ENCODE data around the gene RUNDC3A.

DNA sequence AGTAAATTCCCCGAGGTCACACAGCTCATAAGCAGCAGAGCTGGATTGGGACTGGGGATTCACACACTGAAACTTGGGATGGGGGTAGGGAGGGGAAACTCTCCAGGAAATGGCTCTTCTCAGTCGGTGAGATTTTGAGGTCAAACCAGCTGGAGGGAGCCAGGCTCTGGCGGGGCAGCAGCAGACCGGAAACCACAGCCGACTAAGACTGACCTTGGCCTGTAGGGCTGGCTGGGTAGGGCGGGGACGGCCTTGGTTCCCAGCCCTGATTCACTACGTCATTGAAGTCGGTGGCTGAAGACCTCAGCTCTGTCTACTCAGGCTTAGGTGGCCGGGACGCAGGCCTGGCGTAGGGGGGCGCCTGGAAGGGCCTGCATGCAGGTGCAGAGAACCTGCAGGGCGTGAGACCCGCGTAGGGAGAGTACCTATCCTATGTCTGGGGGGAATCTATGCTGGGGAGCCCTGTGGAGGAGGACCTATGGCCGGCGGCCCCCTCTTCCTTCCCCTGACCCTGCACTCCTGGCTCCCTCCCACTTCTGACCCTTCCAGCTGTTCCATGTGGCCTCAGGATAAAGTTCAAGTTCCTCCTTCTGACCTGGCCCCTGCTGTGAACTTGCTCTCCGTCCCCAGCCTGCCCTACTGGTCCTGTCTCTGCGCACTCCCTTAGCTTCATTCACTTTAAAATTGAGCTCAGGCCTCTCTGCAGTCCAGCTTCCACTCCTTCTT lies 28.6 kb upstream of the RUNDC3A start:
- TF ChIP-seq, protein P1, sequence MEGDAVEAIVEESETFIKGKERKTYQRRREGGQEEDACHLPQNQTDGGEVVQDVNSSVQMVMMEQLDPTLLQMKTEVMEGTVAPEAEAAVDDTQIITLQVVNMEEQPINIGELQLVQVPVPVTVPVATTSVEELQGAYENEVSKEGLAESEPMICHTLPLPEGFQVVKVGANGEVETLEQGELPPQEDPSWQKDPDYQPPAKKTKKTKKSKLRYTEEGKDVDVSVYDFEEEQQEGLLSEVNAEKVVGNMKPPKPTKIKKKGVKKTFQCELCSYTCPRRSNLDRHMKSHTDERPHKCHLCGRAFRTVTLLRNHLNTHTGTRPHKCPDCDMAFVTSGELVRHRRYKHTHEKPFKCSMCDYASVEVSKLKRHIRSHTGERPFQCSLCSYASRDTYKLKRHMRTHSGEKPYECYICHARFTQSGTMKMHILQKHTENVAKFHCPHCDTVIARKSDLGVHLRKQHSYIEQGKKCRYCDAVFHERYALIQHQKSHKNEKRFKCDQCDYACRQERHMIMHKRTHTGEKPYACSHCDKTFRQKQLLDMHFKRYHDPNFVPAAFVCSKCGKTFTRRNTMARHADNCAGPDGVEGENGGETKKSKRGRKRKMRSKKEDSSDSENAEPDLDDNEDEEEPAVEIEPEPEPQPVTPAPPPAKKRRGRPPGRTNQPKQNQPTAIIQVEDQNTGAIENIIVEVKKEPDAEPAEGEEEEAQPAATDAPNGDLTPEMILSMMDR (tag by site-specific recombination; IDR thresholded peaks at IDR 0.05) = no peak
- no peak for TF ChIP-seq BCL11A (tag by site-specific recombination; IDR thresholded peaks at IDR 0.05; ENCODE audit: low read depth)
- no peak for TF ChIP-seq ZNF76 (tag by site-specific recombination; IDR thresholded peaks at IDR 0.05; ENCODE audit: borderline replicate concordance, low read depth)
- TF ChIP-seq, protein P2, sequence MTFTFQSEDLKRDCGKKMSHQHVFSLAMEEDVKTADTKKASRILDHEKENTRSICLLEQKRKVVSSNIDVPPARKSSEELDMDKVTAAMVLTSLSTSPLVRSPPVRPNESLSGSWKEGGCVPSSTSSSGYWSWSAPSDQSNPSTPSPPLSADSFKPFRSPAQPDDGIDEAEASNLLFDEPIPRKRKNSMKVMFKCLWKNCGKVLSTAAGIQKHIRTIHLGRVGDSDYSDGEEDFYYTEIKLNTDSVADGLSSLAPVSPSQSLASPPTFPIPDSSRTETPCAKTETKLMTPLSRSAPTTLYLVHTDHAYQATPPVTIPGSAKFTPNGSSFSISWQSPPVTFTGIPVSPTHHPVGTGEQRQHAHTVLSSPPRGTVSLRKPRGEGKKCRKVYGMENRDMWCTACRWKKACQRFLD (tag by site-specific recombination; IDR thresholded peaks at IDR 0.05) = no peak
- TF ChIP-seq, protein P3, sequence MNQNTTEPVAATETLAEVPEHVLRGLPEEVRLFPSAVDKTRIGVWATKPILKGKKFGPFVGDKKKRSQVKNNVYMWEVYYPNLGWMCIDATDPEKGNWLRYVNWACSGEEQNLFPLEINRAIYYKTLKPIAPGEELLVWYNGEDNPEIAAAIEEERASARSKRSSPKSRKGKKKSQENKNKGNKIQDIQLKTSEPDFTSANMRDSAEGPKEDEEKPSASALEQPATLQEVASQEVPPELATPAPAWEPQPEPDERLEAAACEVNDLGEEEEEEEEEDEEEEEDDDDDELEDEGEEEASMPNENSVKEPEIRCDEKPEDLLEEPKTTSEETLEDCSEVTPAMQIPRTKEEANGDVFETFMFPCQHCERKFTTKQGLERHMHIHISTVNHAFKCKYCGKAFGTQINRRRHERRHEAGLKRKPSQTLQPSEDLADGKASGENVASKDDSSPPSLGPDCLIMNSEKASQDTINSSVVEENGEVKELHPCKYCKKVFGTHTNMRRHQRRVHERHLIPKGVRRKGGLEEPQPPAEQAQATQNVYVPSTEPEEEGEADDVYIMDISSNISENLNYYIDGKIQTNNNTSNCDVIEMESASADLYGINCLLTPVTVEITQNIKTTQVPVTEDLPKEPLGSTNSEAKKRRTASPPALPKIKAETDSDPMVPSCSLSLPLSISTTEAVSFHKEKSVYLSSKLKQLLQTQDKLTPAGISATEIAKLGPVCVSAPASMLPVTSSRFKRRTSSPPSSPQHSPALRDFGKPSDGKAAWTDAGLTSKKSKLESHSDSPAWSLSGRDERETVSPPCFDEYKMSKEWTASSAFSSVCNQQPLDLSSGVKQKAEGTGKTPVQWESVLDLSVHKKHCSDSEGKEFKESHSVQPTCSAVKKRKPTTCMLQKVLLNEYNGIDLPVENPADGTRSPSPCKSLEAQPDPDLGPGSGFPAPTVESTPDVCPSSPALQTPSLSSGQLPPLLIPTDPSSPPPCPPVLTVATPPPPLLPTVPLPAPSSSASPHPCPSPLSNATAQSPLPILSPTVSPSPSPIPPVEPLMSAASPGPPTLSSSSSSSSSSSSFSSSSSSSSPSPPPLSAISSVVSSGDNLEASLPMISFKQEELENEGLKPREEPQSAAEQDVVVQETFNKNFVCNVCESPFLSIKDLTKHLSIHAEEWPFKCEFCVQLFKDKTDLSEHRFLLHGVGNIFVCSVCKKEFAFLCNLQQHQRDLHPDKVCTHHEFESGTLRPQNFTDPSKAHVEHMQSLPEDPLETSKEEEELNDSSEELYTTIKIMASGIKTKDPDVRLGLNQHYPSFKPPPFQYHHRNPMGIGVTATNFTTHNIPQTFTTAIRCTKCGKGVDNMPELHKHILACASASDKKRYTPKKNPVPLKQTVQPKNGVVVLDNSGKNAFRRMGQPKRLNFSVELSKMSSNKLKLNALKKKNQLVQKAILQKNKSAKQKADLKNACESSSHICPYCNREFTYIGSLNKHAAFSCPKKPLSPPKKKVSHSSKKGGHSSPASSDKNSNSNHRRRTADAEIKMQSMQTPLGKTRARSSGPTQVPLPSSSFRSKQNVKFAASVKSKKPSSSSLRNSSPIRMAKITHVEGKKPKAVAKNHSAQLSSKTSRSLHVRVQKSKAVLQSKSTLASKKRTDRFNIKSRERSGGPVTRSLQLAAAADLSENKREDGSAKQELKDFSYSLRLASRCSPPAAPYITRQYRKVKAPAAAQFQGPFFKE (tag by site-specific recombination; IDR thresholded peaks at IDR 0.05; ENCODE audit: borderline replicate concordance) = no peak
- TF ChIP-seq, protein P4, sequence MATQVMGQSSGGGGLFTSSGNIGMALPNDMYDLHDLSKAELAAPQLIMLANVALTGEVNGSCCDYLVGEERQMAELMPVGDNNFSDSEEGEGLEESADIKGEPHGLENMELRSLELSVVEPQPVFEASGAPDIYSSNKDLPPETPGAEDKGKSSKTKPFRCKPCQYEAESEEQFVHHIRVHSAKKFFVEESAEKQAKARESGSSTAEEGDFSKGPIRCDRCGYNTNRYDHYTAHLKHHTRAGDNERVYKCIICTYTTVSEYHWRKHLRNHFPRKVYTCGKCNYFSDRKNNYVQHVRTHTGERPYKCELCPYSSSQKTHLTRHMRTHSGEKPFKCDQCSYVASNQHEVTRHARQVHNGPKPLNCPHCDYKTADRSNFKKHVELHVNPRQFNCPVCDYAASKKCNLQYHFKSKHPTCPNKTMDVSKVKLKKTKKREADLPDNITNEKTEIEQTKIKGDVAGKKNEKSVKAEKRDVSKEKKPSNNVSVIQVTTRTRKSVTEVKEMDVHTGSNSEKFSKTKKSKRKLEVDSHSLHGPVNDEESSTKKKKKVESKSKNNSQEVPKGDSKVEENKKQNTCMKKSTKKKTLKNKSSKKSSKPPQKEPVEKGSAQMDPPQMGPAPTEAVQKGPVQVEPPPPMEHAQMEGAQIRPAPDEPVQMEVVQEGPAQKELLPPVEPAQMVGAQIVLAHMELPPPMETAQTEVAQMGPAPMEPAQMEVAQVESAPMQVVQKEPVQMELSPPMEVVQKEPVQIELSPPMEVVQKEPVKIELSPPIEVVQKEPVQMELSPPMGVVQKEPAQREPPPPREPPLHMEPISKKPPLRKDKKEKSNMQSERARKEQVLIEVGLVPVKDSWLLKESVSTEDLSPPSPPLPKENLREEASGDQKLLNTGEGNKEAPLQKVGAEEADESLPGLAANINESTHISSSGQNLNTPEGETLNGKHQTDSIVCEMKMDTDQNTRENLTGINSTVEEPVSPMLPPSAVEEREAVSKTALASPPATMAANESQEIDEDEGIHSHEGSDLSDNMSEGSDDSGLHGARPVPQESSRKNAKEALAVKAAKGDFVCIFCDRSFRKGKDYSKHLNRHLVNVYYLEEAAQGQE (tag by site-specific recombination; IDR thresholded peaks at IDR 0.05) = no peak
- no peak for TF ChIP-seq ZNF580 (tag by site-specific recombination; IDR thresholded peaks at IDR 0.05)
- TF ChIP-seq ZSCAN16 (tag by site-specific recombination; IDR thresholded peaks at IDR 0.05) = no peak
- TF ChIP-seq ZNF132 (tag by site-specific recombination; IDR thresholded peaks at IDR 0.05; ENCODE audit: borderline replicate concordance) = no peak
- TF ChIP-seq GLIS1 (tag by site-specific recombination; IDR thresholded peaks at IDR 0.05) = no peak
- TF ChIP-seq, protein P5, sequence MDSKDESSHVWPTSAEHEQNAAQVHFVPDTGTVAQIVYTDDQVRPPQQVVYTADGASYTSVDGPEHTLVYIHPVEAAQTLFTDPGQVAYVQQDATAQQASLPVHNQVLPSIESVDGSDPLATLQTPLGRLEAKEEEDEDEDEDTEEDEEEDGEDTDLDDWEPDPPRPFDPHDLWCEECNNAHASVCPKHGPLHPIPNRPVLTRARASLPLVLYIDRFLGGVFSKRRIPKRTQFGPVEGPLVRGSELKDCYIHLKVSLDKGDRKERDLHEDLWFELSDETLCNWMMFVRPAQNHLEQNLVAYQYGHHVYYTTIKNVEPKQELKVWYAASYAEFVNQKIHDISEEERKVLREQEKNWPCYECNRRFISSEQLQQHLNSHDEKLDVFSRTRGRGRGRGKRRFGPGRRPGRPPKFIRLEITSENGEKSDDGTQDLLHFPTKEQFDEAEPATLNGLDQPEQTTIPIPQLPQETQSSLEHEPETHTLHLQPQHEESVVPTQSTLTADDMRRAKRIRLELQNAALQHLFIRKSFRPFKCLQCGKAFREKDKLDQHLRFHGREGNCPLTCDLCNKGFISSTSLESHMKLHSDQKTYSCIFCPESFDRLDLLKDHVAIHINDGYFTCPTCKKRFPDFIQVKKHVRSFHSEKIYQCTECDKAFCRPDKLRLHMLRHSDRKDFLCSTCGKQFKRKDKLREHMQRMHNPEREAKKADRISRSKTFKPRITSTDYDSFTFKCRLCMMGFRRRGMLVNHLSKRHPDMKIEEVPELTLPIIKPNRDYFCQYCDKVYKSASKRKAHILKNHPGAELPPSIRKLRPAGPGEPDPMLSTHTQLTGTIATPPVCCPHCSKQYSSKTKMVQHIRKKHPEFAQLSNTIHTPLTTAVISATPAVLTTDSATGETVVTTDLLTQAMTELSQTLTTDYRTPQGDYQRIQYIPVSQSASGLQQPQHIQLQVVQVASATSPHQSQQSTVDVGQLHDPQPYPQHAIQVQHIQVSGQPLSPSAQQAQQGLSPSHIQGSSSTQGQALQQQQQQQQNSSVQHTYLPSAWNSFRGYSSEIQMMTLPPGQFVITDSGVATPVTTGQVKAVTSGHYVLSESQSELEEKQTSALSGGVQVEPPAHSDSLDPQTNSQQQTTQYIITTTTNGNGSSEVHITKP (tag by site-specific recombination; IDR thresholded peaks at IDR 0.05) = no peak
- no peak for TF ChIP-seq ZNF169 (tag by site-specific recombination; IDR thresholded peaks at IDR 0.05)
- TF ChIP-seq GLI2 (tag by site-specific recombination; IDR thresholded peaks at IDR 0.05; ENCODE audit: borderline replicate concordance, low read depth) = no peak
- TF ChIP-seq, protein P6, sequence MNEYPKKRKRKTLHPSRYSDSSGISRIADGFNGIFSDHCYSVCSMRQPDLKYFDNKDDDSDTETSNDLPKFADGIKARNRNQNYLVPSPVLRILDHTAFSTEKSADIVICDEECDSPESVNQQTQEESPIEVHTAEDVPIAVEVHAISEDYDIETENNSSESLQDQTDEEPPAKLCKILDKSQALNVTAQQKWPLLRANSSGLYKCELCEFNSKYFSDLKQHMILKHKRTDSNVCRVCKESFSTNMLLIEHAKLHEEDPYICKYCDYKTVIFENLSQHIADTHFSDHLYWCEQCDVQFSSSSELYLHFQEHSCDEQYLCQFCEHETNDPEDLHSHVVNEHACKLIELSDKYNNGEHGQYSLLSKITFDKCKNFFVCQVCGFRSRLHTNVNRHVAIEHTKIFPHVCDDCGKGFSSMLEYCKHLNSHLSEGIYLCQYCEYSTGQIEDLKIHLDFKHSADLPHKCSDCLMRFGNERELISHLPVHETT (tag by site-specific recombination; IDR thresholded peaks at IDR 0.05) = no peak
